Loucy (cell line): ENCODE data around the gene NPAS1.

Experiments used
- CTCF ChIP-seq: fragments of 200-600 bp; sonication (generic); conservative IDR thresholded peaks from 2 replicates; pipeline ENCODE4 v1.5.1; 2014; ENCODE audit warnings: mild to moderate bottlenecking, antibody characterized with exemption, low read length
- EZH2phosphoT487 ChIP-seq: fragments of 200-600 bp; IDR thresholded peaks from 2 replicates; pipeline ENCODE4 v1.6.1; 2018; ENCODE audit warnings: antibody characterized with exemption, mild to moderate bottlenecking, moderate library complexity, borderline replicate concordance

- TF ChIP-seq CTCF (no peak), EZH2phosphoT487 (no peak)
Measured at GRCh38 chr19:47019431-47020041, at the start of gene NPAS1.
